CD14-positive monocyte (primary cell): ENCODE measurements around the gene CISTR. TPM values are rescaled to one million over a fixed set of nuclear protein-coding genes. Genes with fewer than 3 reads are reported as not detected.
"Not testable (repeated sequence)": the region's sequence is repeated elsewhere in the genome, so short reads cannot be mapped to it uniquely, and the experiment has no call there.

ENCODE experiments used
- DNase-seq, 3 donors: peaks; one replicate each; pipeline ENCODE4 v3.0.0-alpha.2; 2011 to 2022
- H2AFZ ChIP-seq: 2 replicates; pipeline ENCODE4 v1.6.0; 2012; ENCODE audit warnings: mild to moderate bottlenecking, low read depth, low read length, inconsistent platforms; ENCODE audit not compliant: insufficient read depth, poor library complexity, severe bottlenecking
- H3K27ac ChIP-seq, 2 donors: 1 replicate in 1 of 2; 2 replicates in 1 of 2; pipeline ENCODE4 v1.5.1; 2012 to 2013; ENCODE audit warnings: low read length in 2 of 2, control low read depth in 1 of 2, inconsistent platforms in 1 of 2, low read depth in 1 of 2, mild to moderate bottlenecking in 1 of 2
- H3K27me3 ChIP-seq, 2 donors: one replicate each; pipeline versions ENCODE4 v1.6.0 to v1.6.1; 2011 to 2013; ENCODE audit warnings: low read length in 2 of 2; ENCODE audit not compliant: control insufficient read depth in 2 of 2, insufficient read depth in 2 of 2
- H3K36me3 ChIP-seq, 2 donors: replicated peaks in 1 of 2; 1 replicate in 1 of 2; 2 replicates in 1 of 2; pipeline versions ENCODE4 v1.5.1 to v1.6.1; 2012 to 2013; ENCODE audit warnings: low read length in 2 of 2, control low read depth in 1 of 2, inconsistent platforms in 1 of 2, mild to moderate bottlenecking in 1 of 2; ENCODE audit not compliant: insufficient read depth in 2 of 2, control insufficient read depth in 1 of 2
- H3K4me1 ChIP-seq, 2 donors: 1 replicate in 1 of 2; 2 replicates in 1 of 2; pipeline versions ENCODE4 v1.5.1 to v1.6.1; 2012 to 2013; ENCODE audit warnings: low read length in 2 of 2, control low read depth in 1 of 2, inconsistent platforms in 1 of 2, mild to moderate bottlenecking in 1 of 2, moderate library complexity in 1 of 2; ENCODE audit not compliant: insufficient read depth in 2 of 2, control insufficient read depth in 1 of 2
- H3K4me2 ChIP-seq: replicated peaks from 2 replicates; pipeline ENCODE3; 2012; ENCODE audit warnings: low read length, moderate library complexity, mild to moderate bottlenecking; ENCODE audit not compliant: poor library complexity, severe bottlenecking; ENCODE audit errors: extremely low read depth
- H3K4me3 ChIP-seq, 3 experiments: fragments of 200-600 bp in 1 of 3; sonication (generic) in 1 of 3; replicated peaks in 1 of 3; 1 replicate in 2 of 3; 2 replicates in 1 of 3; pipeline ENCODE4 v1.5.1; 2011 to 2013; ENCODE audit warnings: low read length in 3 of 3, mild to moderate bottlenecking in 3 of 3, control low read depth in 2 of 3, low read depth in 2 of 3, inconsistent platforms in 1 of 3, moderate library complexity in 1 of 3
- H3K79me2 ChIP-seq: 2 replicates; pipeline ENCODE4 v1.6.0; 2012; ENCODE audit warnings: mild to moderate bottlenecking, control low read depth, inconsistent platforms, low read length, moderate library complexity; ENCODE audit not compliant: insufficient read depth
- H3K9ac ChIP-seq: 2 replicates; pipeline ENCODE4 v1.6.0; 2017; ENCODE audit warnings: low read length, mild to moderate bottlenecking; ENCODE audit not compliant: insufficient read depth, poor library complexity, severe bottlenecking
- H3K9me3 ChIP-seq, 2 donors: replicated peaks in 1 of 2; 1 replicate in 1 of 2; 2 replicates in 1 of 2; pipeline versions ENCODE4 v1.5.1 to v1.6.1; 2012 to 2013; ENCODE audit warnings: low read length in 2 of 2, control low read depth in 1 of 2; ENCODE audit not compliant: control insufficient read depth in 1 of 2, insufficient read depth in 1 of 2
- H4K20me1 ChIP-seq: 2 replicates; pipeline ENCODE4 v1.6.0; 2012; ENCODE audit warnings: mild to moderate bottlenecking, low read length, control low read depth, moderate library complexity; ENCODE audit not compliant: insufficient read depth
- H3K27ac Mint-ChIP-seq, 7 donors: one replicate each; pipeline ENCODE4 v1.8.0; 2020; ENCODE audit warnings: mild to moderate bottlenecking in 7 of 7, mixed read lengths in 7 of 7, moderate library complexity in 6 of 7, inconsistent platforms in 2 of 7
- H3K27me3 Mint-ChIP-seq, 3 donors: one replicate each; pipeline ENCODE4 v1.8.0; 2021 to 2022; ENCODE audit warnings: low read depth in 3 of 3, mild to moderate bottlenecking in 3 of 3, mixed read lengths in 3 of 3, moderate library complexity in 3 of 3, inconsistent platforms in 1 of 3
- H3K36me3 Mint-ChIP-seq, 2 donors: one replicate each; pipeline ENCODE4 v1.8.0; 2020; ENCODE audit warnings: mixed read lengths in 2 of 2, inconsistent platforms in 1 of 2, mild to moderate bottlenecking in 1 of 2
- H3K4me1 Mint-ChIP-seq: one replicate; pipeline ENCODE4 v1.8.0; 2020; ENCODE audit warnings: mild to moderate bottlenecking, mixed read lengths
- H3K4me3 Mint-ChIP-seq, 2 donors: one replicate each; pipeline ENCODE4 v1.8.0; 2020; ENCODE audit warnings: mild to moderate bottlenecking in 2 of 2, mixed read lengths in 2 of 2, moderate library complexity in 1 of 2
- H3K9me3 Mint-ChIP-seq, 7 donors: one replicate each; pipeline ENCODE4 v1.8.0; 2020 to 2022; ENCODE audit warnings: mixed read lengths in 7 of 7, mild to moderate bottlenecking in 6 of 7, moderate library complexity in 6 of 7, inconsistent platforms in 2 of 7
- WGBS: methylation state at CpG from one replicate; pipeline ENCODE4 v1.1.5; 2013; ENCODE audit warnings: missing lambda C conversion rate; ENCODE audit not compliant: insufficient coverage; 5-methylcytosine and 5-hydroxymethylcytosine counted together
- intact Hi-C, 2 donors: fragments of 100-400 bp; cut with micrococcal nuclease; formaldehyde crosslinking; loops; one replicate each; pipeline versions ENCODE4 v1.15.0 to v1.15.1; 2023
- polyA plus RNA-seq, 3 donors: library from polyadenylated mRNA; depleted of rRNA in 1 of 3; unstranded in 2 of 3; stranded (reverse) in 1 of 3; fragments of 300-500 nt in 2 of 3; fragments of >200 nt in 1 of 3; fragmentation: Illumina TruSeq in 2 of 3; gene quantifications; 1 replicate in 2 of 3; 2 replicates in 1 of 3; pipeline ENCODE4 v1.2.3, GENCODE V29; 2012 to 2021
- TF ChIP-seq, protein P1 (sequence below): fragments of 200-600 bp; IDR thresholded peaks from one replicate; pipeline ENCODE4 v1.8.0; 2022; ENCODE audit warnings: antibody characterized with exemption, mild to moderate bottlenecking

CISTR gene
- polyA plus RNA-seq, 3 donors: not detected

DNA sequence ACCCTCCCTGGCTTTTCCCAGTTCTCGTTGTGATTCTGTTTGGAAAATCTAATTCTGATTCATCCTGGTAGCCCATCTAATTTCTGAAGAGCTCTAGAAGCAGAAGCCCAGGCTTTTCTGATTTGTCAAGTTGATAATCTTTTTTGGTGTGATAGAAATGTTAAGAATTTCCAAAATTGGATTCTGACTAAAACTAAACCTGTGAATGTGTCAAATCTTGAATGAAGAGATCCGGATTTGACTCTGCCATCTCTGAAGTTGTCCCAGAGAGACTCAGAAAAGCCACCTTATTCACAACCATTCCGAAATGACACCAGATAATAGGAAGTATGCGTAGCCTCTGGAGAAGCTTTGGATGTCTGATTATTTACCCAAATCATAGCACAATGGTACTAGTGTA lies 12.8 kb upstream of the CISTR start:
- Histone ChIP-seq H4K20me1 (no peaks in the 10 kb centered on the region), H3K4me1 (no peaks in the 10 kb centered on the region), H3K4me3 (no peak overlapping the region), H3K4me2 (no peak overlapping the region), H3K27me3 (peaks cover 52% of the 10 kb centered on the region in 2 donors), H3K36me3 (no peaks in the 10 kb centered on the region), H2AFZ (no peak overlapping the region), H3K9me3 (no peaks in the 10 kb centered on the region), H3K79me2 (no peaks in the 10 kb centered on the region), H3K9ac (no peak overlapping the region), H3K27ac (no peak overlapping the region)
- no CpG with 5 or more reads among the region's 4 CpGs for WGBS
- DNase-seq: no peak
- Mint-ChIP-seq H3K4me3 (no peak overlapping the region), H3K36me3 (no peaks in the 10 kb centered on the region), H3K4me1 (no peaks in the 10 kb centered on the region), H3K27me3 (peaks cover 46 to 81% (median 46%) of the 10 kb centered on the region in 3 donors), H3K27ac (no peak overlapping the region), H3K9me3 (peaks cover 0 to 2% (median 0%) of the 10 kb centered on the region in 7 donors)
- intact Hi-C loops: no loop called here
- TF ChIP-seq, protein P1, sequence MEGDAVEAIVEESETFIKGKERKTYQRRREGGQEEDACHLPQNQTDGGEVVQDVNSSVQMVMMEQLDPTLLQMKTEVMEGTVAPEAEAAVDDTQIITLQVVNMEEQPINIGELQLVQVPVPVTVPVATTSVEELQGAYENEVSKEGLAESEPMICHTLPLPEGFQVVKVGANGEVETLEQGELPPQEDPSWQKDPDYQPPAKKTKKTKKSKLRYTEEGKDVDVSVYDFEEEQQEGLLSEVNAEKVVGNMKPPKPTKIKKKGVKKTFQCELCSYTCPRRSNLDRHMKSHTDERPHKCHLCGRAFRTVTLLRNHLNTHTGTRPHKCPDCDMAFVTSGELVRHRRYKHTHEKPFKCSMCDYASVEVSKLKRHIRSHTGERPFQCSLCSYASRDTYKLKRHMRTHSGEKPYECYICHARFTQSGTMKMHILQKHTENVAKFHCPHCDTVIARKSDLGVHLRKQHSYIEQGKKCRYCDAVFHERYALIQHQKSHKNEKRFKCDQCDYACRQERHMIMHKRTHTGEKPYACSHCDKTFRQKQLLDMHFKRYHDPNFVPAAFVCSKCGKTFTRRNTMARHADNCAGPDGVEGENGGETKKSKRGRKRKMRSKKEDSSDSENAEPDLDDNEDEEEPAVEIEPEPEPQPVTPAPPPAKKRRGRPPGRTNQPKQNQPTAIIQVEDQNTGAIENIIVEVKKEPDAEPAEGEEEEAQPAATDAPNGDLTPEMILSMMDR: no peak

DNA sequence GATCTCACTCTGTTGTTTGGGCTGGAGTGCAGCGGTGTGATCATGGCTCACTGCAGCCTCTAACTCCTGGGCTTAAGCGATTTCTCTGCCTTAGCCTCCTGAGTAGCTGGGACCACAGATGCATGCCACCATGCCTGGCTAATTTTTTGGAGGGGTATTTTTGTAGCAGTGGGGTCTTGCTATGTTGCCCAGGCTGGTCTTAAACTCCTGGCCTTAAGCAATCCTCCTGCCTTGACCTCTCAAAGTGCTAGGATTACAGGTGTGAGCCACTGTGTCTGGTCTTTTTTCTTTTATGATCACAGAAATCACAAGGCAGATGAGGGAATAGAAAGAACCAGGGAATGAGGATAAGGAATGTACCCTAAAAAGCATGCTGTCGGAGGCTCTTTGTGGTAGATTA lies 11.0 kb upstream of the CISTR start:
- H3K9me3 Mint-ChIP-seq, H3K27ac ChIP-seq, H3K36me3 ChIP-seq, H3K4me1 Mint-ChIP-seq, H3K9ac ChIP-seq, H4K20me1 ChIP-seq, H2AFZ ChIP-seq, H3K9me3 ChIP-seq, H3K4me3 ChIP-seq, DNase-seq, H3K4me1 ChIP-seq, H3K4me3 Mint-ChIP-seq, H3K27ac Mint-ChIP-seq, H3K36me3 Mint-ChIP-seq, H3K4me2 ChIP-seq, H3K79me2 ChIP-seq, intact Hi-C loops: not testable (repeated sequence)
- peaks cover 49 to 66% of the 10 kb centered on the region in 2 donors for H3K27me3 ChIP-seq
- peaks cover 50 to 88% (median 54%) of the 10 kb centered on the region in 3 donors for H3K27me3 Mint-ChIP-seq
- WGBS: no CpG with 5 or more reads among the region's 3 CpGs
